Ammon's horn (tissue), 1 donor: ENCODE results near the gene SFT2D1.
"Not testable (repeated sequence)": the region's sequence is repeated elsewhere in the genome, so short reads cannot be mapped to it uniquely, and the experiment has no call there.

Experiments used
- DNase-seq: peaks from one replicate; pipeline ENCODE4 v3.0.0-alpha.2; 2016; ENCODE audit warnings: low spot score

The SFT2D1 gene

DNA sequence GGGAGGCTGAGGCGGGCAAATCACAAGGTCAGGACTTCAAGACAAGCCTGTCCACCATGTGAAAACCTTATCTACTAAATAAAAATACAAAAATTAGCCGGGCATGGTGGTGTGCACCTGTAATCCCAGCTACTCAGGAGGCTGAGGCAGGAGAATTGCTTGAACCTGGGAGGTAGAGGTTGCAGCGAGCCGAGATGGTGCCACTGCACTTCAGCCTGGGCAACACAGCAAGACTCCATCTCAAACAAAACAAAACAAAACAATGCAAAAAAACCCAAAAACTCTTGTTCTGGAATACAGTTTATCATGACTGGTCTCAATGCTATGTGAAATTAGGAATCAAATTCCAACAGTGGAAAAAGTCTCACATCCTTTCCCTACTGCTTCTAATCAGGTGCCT is 20.1 kb upstream of the SFT2D1 start:
- not testable (repeated sequence) for DNase-seq

DNA sequence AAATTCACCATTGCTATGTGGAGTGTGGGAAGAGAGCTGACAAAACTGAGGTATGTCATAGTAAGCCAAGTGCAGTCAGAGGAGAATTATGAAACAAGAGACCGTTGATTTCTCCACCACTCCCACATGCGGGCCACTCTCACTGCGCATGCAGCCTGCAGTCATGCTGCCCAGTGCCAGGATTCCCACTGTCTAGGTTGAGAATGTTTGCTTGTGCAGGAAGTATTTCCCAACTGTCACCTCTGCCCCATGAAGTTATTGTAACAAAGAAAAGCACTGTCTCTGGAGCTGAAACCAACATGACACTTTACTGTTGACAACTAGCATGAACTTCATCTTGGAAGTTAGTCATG is 18.7 kb upstream of the SFT2D1 start:
- no peak for DNase-seq

DNA sequence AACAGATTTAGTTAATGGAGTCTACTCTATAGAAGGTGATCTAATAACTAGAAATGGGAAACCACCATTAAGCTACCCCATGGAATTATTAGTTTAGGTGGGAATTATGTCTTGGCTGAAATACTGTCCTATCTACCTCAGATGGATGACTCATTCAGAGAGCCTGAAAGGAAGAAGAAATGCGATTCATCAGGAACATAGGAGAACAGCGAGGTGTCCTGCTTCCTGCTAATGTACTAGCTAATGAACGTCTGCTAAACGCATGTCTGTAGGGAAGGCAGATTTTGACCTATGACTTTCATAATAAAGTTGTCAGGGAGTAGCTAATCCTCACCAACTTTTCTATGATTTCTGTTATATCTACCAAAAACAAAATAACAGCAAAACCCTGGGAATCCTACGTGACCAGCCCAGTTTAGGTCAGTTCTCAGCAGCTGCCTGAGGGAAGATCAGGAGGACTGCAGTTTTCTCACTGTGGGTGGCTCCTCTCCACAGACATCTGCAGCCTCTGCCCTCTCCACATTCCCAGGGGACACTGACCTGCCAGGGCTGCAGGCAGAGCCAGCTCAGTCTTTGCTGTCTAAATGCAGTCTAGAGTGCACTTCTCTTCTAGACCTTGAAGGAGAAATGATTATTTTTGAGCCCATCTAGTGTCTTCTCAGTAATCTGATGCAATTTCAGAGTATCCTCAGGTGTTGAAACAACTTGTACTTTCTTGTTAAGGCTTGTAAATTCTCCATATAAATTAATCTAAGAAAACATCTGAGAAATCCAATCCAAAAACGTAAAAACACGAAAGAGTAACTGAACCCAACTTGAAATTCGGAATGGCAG is 18.1 kb upstream of the SFT2D1 start:
- DNase-seq: no peak

DNA sequence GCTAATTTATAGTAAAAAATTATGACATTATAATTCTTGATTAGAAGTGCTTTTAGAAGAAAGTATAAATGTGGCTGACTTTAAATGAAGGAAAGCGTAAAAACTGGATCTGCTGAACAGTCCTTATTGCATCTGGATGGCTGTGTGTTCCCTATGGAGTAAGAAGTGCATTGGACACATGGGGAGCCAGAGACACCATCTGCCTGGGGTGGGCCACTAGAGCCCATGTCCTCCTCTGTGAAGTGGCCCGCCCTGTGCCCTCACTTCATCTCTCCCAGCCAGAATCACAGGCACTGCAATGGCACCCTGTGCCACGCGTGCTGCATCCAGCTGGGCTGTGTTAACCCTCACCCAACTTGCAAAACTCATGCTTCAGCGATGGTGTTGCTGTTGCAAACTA is 13.2 kb upstream of the SFT2D1 start:
- DNase-seq: no peak

DNA sequence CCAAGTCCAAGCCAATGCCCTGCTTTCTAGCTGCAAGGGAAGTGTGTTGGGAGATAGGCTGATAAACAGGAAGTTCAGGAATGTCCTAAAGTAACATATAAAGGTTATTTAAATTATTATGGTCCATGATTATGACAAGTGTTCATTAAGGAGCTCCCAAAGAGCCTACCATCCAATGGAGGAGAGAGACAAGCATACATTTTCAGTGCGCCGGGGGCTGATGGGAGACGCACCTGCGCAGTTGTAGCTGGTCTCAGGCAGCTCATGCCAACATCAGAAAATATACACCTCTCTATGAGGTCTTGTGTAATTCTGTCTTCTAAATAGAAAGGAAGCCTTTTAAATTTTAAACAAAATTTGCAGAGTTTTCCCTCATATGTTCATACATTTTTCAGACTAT is 12.6 kb upstream of the SFT2D1 start:
- no peak for DNase-seq

DNA sequence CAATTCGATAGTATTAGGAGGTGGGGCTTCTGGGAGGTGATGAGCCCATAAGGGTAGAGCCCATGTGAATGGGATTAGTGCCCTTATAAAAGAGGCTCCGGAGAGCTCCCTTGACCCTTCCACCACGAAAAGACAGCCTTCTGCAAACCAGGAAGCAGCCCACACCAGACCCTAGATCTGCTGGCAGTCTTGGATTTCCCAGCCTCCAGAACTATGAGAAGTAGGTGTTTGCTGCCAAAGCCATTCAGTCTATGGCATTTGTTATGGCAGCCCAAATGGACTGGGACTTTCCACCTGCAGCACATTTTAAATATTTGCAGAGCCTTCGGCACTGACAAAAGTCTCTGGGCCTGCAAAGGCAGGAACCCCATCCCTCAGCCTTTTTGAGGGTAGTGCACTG is 11.8 kb upstream of the SFT2D1 start:
- no peak for DNase-seq

DNA sequence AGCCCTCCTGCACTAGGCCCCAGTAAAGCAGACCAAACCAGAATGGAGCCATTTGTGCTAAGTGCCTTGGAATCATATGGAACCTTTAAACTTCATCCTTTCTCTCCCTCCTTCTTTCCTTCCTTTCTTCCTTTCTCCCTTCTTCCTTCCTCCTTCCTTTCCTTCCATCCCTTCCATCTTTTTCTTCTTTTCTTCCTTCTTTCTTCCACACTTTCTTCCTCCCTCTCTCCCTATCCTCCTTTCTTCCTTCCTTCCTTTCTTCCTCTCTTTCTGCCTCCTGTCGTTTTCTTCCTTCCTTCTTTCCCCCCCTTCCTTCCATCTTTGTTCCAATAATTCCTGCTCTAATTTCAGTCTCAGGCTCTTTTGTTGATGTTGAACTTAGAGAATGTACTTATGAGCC is 11.2 kb upstream of the SFT2D1 start:
- no peak for DNase-seq

DNA sequence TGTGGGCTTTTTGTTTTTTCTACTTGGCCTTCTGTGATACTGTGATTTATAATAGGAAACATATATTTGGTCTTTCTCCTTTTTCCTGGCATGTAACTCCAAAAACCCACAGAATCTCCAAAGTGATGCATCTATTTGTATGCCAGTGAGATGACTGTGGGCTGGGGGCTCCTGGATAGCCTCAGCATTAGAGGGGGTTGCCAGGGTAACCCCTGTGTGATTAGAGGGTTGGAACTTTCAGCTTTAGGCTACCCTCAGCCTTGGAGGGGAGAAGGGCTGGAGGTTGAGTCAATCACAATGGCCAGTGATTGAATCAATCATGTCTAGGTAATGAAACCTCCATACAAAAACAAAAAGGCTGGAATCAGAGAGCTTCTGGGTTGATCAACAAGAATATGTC is 10.6 kb upstream of the SFT2D1 start:
- no peak for DNase-seq

DNA sequence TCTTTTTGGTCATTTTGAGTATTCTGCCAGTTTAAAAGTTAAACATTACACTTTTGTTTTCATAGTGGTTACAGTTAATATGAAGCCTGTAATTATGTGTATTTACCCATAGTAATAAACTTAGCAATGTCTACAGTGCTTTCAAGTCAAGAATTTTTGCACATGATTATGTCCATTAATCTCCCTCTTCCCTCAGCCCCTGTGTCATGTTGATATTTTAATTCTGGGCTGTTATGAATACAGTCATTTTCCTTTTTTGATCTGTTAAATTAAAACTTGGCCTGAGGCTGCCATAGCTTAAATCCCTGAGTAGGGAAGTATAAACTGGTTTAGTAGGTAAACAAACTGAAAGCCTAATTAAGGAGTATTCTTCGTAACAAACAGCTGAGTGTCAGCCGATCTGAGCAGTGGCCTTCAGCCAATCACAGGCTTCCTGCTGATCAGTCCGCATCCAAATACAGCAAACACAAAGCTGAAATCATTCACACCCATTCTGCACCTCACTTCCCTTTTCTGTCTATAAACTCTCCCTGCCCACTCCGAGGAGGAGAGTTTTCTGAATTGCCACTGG is 9.5 kb upstream of the SFT2D1 start:
- peak; percentile 68 for DNase-seq

DNA sequence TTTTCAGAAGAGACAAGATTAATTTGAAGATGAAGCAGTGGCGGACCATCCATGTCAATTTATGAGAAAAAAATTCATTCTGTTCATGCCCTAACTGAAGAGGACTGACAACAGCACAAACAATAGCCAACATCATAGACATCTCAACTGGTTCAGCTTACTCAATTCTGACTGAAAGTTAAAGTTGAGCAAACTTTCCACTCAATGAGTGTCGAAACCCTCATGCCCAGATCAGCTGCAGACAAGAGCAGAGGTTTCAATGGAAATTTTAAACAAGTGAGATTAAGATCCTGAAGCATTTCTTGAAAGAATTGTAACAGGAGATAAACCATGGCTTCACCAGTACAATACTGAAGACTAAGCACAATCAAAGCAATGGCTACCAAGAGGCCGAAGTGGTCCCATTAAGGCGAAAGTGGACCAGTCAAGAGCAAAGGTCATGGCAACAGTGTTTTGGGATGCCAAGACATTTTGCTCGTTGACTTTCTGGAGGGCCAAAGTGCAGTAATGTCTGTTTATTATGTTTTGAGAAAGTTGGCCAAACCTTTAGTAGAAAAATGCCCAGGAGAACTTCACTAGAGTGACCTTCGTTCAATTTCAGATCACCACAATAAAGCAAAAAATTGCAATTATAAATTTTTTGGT is 6.1 kb upstream of the SFT2D1 start:
- DNase-seq: no peak

DNA sequence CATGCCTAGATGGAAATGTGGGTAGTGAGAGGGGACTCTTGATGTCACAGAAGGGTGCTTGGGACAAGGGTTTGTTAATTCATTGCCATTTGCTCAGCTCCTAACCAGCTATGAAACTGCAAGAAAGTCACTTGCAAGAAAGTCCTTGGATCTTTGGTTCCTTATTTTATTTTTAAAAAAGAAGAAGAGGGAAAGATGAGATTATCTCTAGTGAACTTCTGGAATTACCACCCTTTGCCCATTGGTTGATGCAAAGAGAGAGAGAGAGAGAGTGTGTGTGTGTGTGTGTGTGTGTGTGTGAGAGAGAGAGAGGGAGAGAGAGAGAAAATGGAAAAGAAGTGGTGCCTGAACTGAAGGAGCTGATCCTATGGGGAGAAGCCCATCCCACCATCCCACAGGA is 4.6 kb upstream of the SFT2D1 start:
- DNase-seq: no peak

DNA sequence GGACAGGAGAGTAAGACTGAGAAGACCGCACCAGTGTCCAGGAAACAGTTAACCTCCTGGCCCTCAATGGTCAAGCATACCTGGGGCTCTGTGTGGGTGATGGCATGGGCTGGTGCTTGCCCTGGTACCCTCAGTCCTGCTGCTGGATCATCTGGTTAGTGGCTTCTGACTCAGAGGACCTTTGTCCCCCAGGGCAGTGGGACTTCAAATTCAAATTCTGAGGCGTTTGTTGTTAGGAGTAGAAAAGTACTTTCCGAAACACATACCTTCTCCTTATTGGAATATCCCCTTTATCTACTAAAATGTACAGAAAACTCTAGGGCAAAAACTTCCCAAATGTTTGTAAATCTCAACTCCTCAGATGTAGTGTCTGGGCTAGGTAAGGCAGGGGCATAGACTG is 4.1 kb upstream of the SFT2D1 start:
- no peak for DNase-seq

DNA sequence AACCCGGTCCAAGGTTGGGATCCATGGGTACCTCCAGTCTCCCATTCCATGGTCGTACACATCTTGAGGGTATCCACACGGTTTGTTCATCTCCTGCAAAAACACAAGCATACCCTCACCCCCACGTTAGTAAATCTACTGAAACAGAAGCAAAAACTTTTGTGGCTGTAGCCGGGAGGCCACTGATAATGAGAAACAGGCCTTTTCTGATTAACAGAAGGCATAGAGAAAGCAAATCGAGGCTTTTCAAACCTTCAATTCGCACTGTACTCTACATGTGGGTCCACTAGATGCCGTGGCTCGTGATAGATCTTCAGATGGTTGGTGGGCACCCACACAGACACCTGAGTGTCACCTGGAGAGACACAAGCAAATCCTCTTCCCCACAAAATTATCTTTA is 3.3 kb upstream of the SFT2D1 start:
- DNase-seq: not testable (repeated sequence)

DNA sequence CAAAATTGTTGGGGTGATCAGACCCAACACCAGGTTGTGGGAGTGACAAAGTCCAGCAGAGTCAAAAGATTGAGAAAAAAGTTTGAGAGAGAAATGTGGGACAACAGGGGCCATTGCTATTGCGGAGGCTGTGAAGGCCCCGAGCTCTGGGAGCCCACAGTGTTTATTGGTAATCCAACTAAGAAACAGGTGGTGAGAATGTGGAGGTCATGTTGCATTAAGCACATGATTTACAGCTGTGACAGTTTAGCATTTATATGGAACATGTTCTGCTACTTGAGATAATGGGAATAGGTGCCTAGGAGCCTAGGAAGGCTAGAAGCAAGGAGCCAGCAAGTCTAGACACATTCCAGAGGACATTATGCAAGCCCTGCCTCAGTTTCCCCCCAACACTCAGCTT is 2.6 kb upstream of the SFT2D1 start:
- DNase-seq: not testable (repeated sequence)

DNA sequence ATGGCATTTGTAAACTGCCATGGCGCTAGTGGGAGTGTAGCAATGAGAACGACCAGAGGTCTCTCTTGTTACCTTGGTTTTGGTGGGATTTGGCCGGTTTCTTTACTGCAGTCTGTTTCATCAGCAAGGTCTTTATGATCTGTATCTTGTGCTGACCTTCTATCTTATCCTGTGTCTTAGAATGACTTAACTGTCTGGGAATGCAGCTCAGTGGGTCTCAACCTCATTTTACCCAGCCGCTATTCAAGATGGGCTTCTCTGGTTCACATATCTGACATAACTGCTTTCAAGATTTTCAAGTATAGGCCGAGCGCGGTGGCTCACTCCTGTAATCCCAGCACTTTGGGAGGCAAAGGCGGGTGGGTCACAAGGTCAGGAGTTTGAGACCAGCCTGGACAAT is 1.9 kb upstream of the SFT2D1 start:
- DNase-seq: no peak

DNA sequence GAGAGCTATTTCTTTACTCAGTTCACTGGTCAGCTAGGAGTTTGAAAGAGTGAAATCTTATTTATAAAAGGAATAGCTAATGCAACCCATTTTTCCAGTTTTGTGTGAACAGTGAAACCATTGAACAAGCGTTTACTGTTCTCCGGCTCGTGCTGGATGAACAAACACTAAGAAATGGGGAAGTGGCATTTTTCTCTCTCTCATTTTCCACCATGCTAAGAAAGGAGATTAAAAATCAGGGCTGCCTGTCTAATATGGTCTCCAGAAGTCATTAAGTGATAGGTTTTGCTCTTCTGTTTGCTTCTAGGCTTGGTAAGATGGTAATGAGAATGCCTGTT is 774 bp upstream of the SFT2D1 start:
- DNase-seq: no peak

DNA sequence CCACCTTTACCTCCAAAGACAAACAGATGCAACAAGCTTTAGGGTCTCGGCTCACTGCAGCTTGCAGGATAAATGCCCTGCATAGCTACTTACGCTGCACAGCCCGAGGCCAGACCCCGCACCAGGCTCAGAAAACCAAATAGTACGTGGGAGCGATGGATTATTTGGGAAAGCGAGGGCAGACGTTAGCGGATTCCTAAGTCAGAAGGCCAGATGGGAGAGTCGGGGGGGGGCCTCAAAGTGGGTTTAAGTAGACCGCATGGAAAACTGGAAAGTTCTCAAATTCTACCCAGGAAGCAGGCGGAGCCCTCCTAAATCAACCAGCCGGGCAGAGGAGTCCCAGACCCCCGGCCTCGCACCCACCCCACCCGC is 382 bp downstream of the SFT2D1 start:
- DNase-seq: no peak

DNA sequence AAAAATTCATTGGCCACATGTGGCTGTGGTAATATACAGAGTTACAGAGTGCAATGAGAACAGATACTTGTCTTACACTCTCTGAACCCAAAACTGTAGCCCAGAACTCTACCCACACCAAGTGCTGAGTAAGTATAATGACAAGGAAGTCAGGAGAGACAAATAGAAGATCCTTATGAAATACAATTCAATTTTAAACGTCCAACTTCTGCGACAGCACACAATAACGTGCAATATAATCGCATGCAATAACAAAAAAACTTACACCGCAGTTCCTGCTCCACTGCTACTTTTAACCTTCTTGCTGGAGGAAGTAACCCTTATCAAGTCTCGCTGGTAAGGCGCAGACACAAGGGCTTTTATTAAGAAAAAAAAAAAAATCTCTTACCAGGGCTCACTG is 881 bp downstream of the SFT2D1 start:
- DNase-seq: no peak

DNA sequence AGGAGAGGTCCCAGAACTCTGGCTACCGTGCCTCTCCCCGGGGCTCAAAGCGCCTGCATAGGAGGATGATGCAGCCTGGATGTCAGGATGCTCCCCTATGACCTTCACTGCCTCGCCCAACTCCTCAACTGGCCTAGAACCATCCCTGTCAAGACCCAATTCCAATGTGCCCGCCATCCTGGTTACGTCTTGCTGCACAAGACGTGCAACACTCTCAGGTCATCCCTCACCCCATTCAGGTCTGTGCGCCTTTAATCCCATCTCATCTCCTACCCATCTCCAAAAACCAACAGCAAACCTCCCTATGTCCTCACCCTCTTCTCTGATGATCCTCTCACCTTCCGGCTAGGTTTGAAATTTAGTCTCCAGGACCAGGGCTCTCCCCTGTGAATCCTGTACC is 3.5 kb downstream of the SFT2D1 start:
- no peak for DNase-seq

DNA sequence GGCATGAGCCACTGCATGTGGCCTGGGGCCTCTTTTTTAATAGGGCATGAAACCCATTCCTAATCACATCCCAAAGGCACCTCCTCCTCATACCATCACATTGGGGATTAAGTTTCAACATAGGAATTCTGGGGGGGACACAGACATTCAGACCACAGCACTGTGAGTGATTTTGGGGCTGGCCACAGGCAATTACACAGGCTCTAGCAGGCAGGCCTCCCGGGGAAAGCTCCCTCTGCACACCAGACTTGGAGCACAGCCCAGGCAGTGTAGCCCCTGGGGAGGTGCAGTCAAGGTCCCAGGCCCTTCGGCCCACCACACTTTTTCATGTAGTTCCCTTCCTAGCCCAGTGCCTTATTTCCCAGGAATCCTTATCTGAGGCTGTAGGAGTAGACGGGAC is 5.5 kb downstream of the SFT2D1 start:
- DNase-seq: no peak

DNA sequence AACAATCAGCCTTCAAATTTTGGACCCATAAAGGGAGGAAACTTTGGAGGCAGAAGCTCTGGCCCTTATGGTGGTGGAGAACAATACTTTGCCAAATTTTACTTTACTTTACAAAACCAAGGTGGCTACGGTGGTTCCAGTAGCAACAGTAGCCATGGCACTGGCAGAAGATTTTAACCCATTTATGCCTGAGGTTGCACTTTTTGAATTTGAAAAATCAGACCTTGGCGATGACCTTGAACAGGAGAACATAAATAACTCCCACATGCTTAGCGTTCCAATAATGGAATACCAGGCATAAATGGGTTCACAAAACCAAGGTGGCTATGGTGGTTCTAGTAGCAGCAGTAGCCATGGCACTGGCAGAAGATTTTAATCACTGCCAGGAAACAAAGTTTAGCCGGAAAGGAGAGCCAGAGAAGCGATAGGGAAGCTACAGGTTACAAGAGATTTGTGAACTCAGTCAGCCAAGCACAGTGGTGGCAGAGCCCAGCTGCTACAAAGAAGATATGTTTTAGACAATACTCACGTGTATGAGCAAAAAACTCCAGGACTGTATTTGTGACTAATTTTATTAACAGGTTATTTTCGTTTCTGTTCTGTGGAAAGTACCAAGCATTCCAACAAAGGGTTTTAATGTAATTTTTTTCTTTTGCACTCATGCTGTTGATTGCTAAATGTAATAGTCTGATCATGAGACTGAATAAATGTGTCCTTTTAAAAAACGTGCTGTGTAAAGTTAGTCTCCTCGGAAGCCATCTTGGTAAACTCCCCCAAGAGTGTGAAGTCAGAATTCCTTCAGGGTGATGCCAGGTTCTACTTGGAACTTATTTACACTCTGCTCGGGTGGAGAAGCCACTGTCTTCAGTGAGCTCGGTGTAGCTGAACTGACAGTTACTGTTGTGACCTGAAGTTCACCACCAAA is 6.7 kb downstream of the SFT2D1 start:
- no peak for DNase-seq

DNA sequence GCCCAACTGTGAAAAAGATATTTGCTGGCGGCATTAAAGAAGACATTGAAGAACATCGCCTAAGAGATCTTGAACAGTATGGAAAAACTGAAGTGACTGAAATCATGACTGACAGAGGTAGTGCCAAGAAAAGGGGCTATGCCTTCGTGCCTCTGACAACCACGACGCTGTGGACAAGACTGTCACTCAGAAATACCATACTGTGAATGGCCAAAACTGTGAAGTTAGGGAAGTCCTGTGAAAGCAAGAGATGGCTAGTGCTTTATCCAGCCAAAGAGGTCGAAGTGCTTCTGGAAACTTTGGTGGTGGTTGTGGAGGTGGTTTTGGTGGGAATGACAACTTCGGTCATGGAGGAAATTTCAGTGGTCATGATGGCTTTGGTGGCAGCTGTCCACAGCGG is 7.5 kb downstream of the SFT2D1 start:
- no peak for DNase-seq
